GM18517 (cell line): ENCODE data around the gene ETS2.

Experiments
- ATAC-seq: cut with Tn5 transposase; IDR thresholded peaks from one replicate; pipeline ENCODE4 v1.9.1; 2021; ENCODE audit warnings: mild to moderate bottlenecking, moderate library complexity; ENCODE audit not compliant: unreplicated experiment

ETS2 gene

GRCh38 chr21:38777015-38777414 is 28.7 kb upstream of the ETS2 start:
- no peak for ATAC-seq

GRCh38 chr21:38777531-38777930 is 28.2 kb upstream of the ETS2 start:
- ATAC-seq = no peak

GRCh38 chr21:38780879-38781278 is 24.9 kb upstream of the ETS2 start:
- ATAC-seq = peak; percentile 77

GRCh38 chr21:38784458-38785266 is 21.1 kb upstream of the ETS2 start:
- ATAC-seq = no peak

GRCh38 chr21:38785483-38785882 is 20.2 kb upstream of the ETS2 start:
- ATAC-seq = no peak

- no peak for ATAC-seq
Observed at GRCh38 chr21:38787016-38787415, 18.7 kb upstream of the ETS2 start.

GRCh38 chr21:38787461-38788274 is 18.1 kb upstream of the ETS2 start:
- no peak for ATAC-seq

GRCh38 chr21:38788275-38788905 is 17.3 kb upstream of the ETS2 start:
- no peak for ATAC-seq

GRCh38 chr21:38789275-38789674 is 16.5 kb upstream of the ETS2 start:
- ATAC-seq = no peak

- no peak for ATAC-seq
Observed at GRCh38 chr21:38790059-38790458, 15.7 kb upstream of the ETS2 start.

GRCh38 chr21:38790961-38791360 is 14.8 kb upstream of the ETS2 start:
- no peak for ATAC-seq

GRCh38 chr21:38792676-38793459 is 12.9 kb upstream of the ETS2 start:
- ATAC-seq = no peak

GRCh38 chr21:38793926-38794713 is 11.6 kb upstream of the ETS2 start:
- ATAC-seq = no peak

GRCh38 chr21:38794978-38795377 is 10.8 kb upstream of the ETS2 start:
- no peak for ATAC-seq

GRCh38 chr21:38795475-38795874 is 10.3 kb upstream of the ETS2 start:
- ATAC-seq = no peak

- ATAC-seq = no peak
Observed at GRCh38 chr21:38796424-38796823, 9.3 kb upstream of the ETS2 start.

GRCh38 chr21:38797470-38797869 is 8.3 kb upstream of the ETS2 start:
- ATAC-seq = no peak

GRCh38 chr21:38798081-38798480 is 7.6 kb upstream of the ETS2 start:
- no peak for ATAC-seq

GRCh38 chr21:38798481-38798882 is 7.2 kb upstream of the ETS2 start:
- no peak for ATAC-seq
